GM23338 (cell line): ENCODE measurements around the gene AGRN. TPM values are rescaled to one million over a fixed set of nuclear protein-coding genes. Genes with fewer than 3 reads are reported as not detected.

Source experiments
- ATAC-seq: fragments of 200-7000 bp; cut with Tn5 transposase; 3 replicates; pipeline ENCODE4 v1.9.1; 2020
- DNase-seq: peaks from one replicate; pipeline ENCODE4 v3.0.0-alpha.2; 2015; ENCODE audit warnings: low spot score
- H2AFZ ChIP-seq: fragments of 200-600 bp; sonication (generic); 2 replicates; pipeline ENCODE4 v1.8.0; 2016; ENCODE audit warnings: antibody characterized with exemption, mild to moderate bottlenecking, moderate library complexity
- H3F3A ChIP-seq: fragments of 200-600 bp; sonication (generic); replicated peaks from 2 replicates; pipeline ENCODE4 v1.8.0; 2017; ENCODE audit warnings: antibody characterized with exemption, mixed run types, low read depth
- H3K27ac ChIP-seq: fragments of 200-600 bp; sonication (generic); 2 replicates; pipeline ENCODE4 v1.6.1; 2016; ENCODE audit warnings: low read depth
- H3K27me3 ChIP-seq: fragments of 200-600 bp; sonication (generic); 2 replicates; pipeline ENCODE4 v1.8.0; 2016; ENCODE audit warnings: mild to moderate bottlenecking, mixed run types, moderate library complexity; ENCODE audit not compliant: insufficient read depth
- H3K36me3 ChIP-seq: fragments of 200-600 bp; sonication (generic); 2 replicates; pipeline ENCODE4 v1.8.0; 2016; ENCODE audit warnings: mild to moderate bottlenecking; ENCODE audit not compliant: insufficient read depth
- H3K4me1 ChIP-seq: fragments of 200-600 bp; sonication (generic); 2 replicates; pipeline ENCODE4 v1.8.0; 2016; ENCODE audit warnings: mild to moderate bottlenecking, moderate library complexity; ENCODE audit not compliant: insufficient read depth
- H3K4me2 ChIP-seq: fragments of 200-600 bp; sonication (generic); 2 replicates; pipeline ENCODE4 v1.7.1; 2017; ENCODE audit warnings: mixed run types
- H3K4me3 ChIP-seq: fragments of 200-600 bp; sonication (generic); 2 replicates; pipeline ENCODE4 v1.6.1; 2016; ENCODE audit warnings: mixed run types
- H3K79me2 ChIP-seq: fragments of 200-600 bp; sonication (generic); replicated peaks from 2 replicates; pipeline ENCODE4 v1.8.0; 2017; ENCODE audit warnings: mild to moderate bottlenecking; ENCODE audit not compliant: insufficient read depth
- H3K9me2 ChIP-seq: fragments of 200-600 bp; sonication (generic); 2 replicates; pipeline ENCODE4 v1.8.0; 2017; ENCODE audit not compliant: insufficient read depth
- H4K20me1 ChIP-seq: fragments of 200-600 bp; sonication (generic); replicated peaks from 2 replicates; pipeline ENCODE4 v1.8.0; 2017; ENCODE audit warnings: mild to moderate bottlenecking; ENCODE audit not compliant: insufficient read depth
- H3K27ac Mint-ChIP-seq: 2 replicates; pipeline ENCODE4 v1.8.0; 2020; ENCODE audit warnings: inconsistent platforms, mild to moderate bottlenecking, moderate library complexity, mixed read lengths
- H3K27me3 Mint-ChIP-seq: 3 replicates; pipeline ENCODE4 v1.8.0; 2022; ENCODE audit warnings: low read depth, mild to moderate bottlenecking, moderate library complexity, mixed read lengths, inconsistent platforms; ENCODE audit not compliant: insufficient read depth, poor library complexity
- H3K36me3 Mint-ChIP-seq: 3 replicates; pipeline ENCODE4 v1.8.0; 2021; ENCODE audit warnings: low read depth, mild to moderate bottlenecking, inconsistent platforms, moderate library complexity, mixed read lengths
- H3K4me1 Mint-ChIP-seq: 3 replicates; pipeline ENCODE4 v1.8.0; 2020; ENCODE audit warnings: mild to moderate bottlenecking, inconsistent platforms, mixed read lengths
- H3K4me3 Mint-ChIP-seq: 3 replicates; pipeline ENCODE4 v1.8.0; 2021; ENCODE audit warnings: moderate library complexity, mild to moderate bottlenecking, inconsistent platforms, mixed read lengths
- H3K9me3 Mint-ChIP-seq: 3 replicates; pipeline ENCODE4 v1.8.0; 2020; ENCODE audit warnings: moderate library complexity, mild to moderate bottlenecking, inconsistent platforms, mixed read lengths
- CREB1 ChIP-seq: fragments of 250-450 bp; sonication (Bioruptor Pico); IDR thresholded peaks from 2 replicates; pipeline ENCODE4 v1.5.0; 2020; ENCODE audit warnings: low read depth, mild to moderate bottlenecking, moderate library complexity
- EZH2 ChIP-seq: fragments of 200-600 bp; sonication (generic); IDR thresholded peaks from one replicate; pipeline ENCODE4 v1.8.0; 2017; ENCODE audit warnings: antibody characterized with exemption, mild to moderate bottlenecking, low read depth; ENCODE audit not compliant: unreplicated experiment
- EZH2phosphoT487 ChIP-seq: fragments of 200-600 bp; sonication (generic); IDR thresholded peaks from one replicate; pipeline ENCODE4 v1.8.1; 2018; ENCODE audit warnings: antibody characterized with exemption; ENCODE audit not compliant: unreplicated experiment
- JUNB ChIP-seq: IDR thresholded peaks from one replicate; pipeline ENCODE4 v1.6.1; 2016; ENCODE audit warnings: antibody characterized with exemption; ENCODE audit not compliant: unreplicated experiment
- NANOG ChIP-seq: IDR thresholded peaks from 2 replicates; pipeline ENCODE4 v1.6.1; 2016; ENCODE audit warnings: antibody characterized with exemption, borderline replicate concordance
- STAT1 ChIP-seq: IDR thresholded peaks from one replicate; pipeline ENCODE4 v1.6.1; 2016; ENCODE audit warnings: antibody characterized with exemption; ENCODE audit not compliant: unreplicated experiment
- ZNF114 ChIP-seq: fragments of 250-450 bp; sonication (Bioruptor Pico); IDR thresholded peaks from 2 replicates; pipeline ENCODE4 v1.5.0; 2020; ENCODE audit warnings: mild to moderate bottlenecking, moderate library complexity
- ZNF331 ChIP-seq: fragments of 250-450 bp; sonication (Bioruptor Pico); IDR thresholded peaks from 2 replicates; pipeline ENCODE4 v1.5.0; 2020; ENCODE audit warnings: low read depth, mild to moderate bottlenecking, moderate library complexity
- ZNF462 ChIP-seq: fragments of 250-450 bp; sonication (Bioruptor Pico); IDR thresholded peaks from 2 replicates; pipeline ENCODE4 v1.5.0; 2020; ENCODE audit warnings: mild to moderate bottlenecking, moderate library complexity
- polyA plus RNA-seq: library from polyadenylated mRNA; unstranded; fragments of >200 nt; fragmentation: Nextera tagmentation; extraction: Ambion mirVana; gene quantifications from 2 replicates; pipeline ENCODE4 v1.2.1, GENCODE V29; 2016
- total RNA-seq: library from RNA; depleted of rRNA; stranded (reverse); fragments of >200 nt; shearing (Covaris generic); gene quantifications from 2 replicates; pipeline ENCODE4 v1.2.3, GENCODE V29; 2014
- TF ChIP-seq, protein P1 (sequence below): IDR thresholded peaks from 2 replicates; pipeline ENCODE4 v1.6.1; 2016; ENCODE audit warnings: antibody characterized with exemption
- TF ChIP-seq, protein P2 (sequence below): IDR thresholded peaks from one replicate; pipeline ENCODE4 v1.6.1; 2018; ENCODE audit warnings: antibody characterized with exemption; ENCODE audit not compliant: unreplicated experiment
- TF ChIP-seq, protein P3 (sequence below), 2 experiments: fragments of 200-600 bp in 1 of 2; sonication (generic) in 1 of 2; conservative IDR thresholded peaks; 2 replicates each; pipeline versions ENCODE4 v1.5.1 to v1.6.1; 2016 to 2017; ENCODE audit warnings: antibody characterized with exemption in 2 of 2, low read depth in 2 of 2, mild to moderate bottlenecking in 2 of 2, moderate library complexity in 1 of 2

The AGRN gene
- total and polyA plus RNA-seq, 2 experiments from 2014 or later = 12.3 to 185 TPM

DNA sequence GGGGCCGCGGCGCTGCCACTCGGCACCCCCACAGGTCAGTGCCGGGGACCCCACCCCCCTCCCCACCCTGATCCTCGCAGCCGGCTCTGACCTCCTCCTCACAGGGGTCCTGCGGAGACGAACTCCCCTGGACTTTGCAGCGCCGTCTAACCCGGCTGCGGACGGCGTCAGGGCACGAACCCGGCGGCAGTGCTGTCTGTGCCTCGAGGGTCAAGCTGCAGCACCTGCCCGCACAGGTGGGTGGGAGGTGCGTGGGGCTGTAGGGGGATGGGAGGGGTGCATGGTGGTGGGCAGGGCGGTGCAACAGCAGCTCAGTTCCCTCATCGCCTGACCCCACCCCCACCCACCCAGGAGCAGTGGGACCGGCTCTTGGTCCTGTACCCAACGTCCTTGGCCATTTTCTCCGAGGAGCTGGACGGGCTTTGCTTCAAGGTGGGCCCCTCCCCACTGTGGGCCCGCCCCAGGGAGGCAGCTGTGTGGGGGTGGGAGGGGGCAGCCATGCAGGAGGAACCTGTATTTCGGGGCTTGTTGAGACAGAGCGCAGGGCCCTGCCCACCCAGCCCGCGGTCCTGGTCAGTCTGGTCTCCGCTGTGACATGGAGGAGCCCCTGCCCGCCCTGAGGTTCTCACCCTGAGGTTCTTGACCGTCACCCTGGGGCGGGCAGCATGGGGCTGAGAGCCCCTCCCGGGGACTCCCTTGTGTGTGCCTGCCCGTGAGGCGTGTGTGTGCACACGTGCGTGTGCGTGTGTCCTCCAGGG is 48.8 kb upstream of the AGRN start:
- H3K27me3 Mint-ChIP-seq = peaks cover 43% of the 10 kb centered on the region
- Histone ChIP-seq H3K27me3 (peaks cover 40% of the 10 kb centered on the region), H3K79me2 (no peaks in the 10 kb centered on the region), H3K9me2 (no peaks in the 10 kb centered on the region), H3K4me1 (no peaks in the 10 kb centered on the region; the same call in 1 of the 2 replicates), H3F3A (peaks cover 7% of the 10 kb centered on the region), H3K27ac (no peak overlapping the region), H3K36me3 (no peaks in the 10 kb centered on the region), H3K4me2 (peak overlapping the region; percentile 71), H4K20me1 (0 out of 2 replicates have a peak, but pooled peaks cover 2% of the 10 kb centered on the region), H3K4me3 (no peak overlapping the region; the same call in 1 of the 2 replicates), H2AFZ (no peak overlapping the region)
- no peaks in the 10 kb centered on the region for H3K36me3 Mint-ChIP-seq
- H3K27ac Mint-ChIP-seq = no peak overlapping the region
- no peaks in the 10 kb centered on the region for H3K9me3 Mint-ChIP-seq
- TF ChIP-seq ZNF331 (CRISPR knock-in tag) = no peak
- no peak for TF ChIP-seq EZH2
- TF ChIP-seq ZNF462 (CRISPR knock-in tag) = no peak
- TF ChIP-seq NANOG = no peak
- TF ChIP-seq, protein P1, sequence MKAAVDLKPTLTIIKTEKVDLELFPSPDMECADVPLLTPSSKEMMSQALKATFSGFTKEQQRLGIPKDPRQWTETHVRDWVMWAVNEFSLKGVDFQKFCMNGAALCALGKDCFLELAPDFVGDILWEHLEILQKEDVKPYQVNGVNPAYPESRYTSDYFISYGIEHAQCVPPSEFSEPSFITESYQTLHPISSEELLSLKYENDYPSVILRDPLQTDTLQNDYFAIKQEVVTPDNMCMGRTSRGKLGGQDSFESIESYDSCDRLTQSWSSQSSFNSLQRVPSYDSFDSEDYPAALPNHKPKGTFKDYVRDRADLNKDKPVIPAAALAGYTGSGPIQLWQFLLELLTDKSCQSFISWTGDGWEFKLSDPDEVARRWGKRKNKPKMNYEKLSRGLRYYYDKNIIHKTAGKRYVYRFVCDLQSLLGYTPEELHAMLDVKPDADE = no peak
- TF ChIP-seq STAT1 = no peak
- TF ChIP-seq ZNF114 (CRISPR knock-in tag) = no peak
- no peak for TF ChIP-seq JUNB
- TF ChIP-seq EZH2phosphoT487 = no peak
- TF ChIP-seq, protein P2, sequence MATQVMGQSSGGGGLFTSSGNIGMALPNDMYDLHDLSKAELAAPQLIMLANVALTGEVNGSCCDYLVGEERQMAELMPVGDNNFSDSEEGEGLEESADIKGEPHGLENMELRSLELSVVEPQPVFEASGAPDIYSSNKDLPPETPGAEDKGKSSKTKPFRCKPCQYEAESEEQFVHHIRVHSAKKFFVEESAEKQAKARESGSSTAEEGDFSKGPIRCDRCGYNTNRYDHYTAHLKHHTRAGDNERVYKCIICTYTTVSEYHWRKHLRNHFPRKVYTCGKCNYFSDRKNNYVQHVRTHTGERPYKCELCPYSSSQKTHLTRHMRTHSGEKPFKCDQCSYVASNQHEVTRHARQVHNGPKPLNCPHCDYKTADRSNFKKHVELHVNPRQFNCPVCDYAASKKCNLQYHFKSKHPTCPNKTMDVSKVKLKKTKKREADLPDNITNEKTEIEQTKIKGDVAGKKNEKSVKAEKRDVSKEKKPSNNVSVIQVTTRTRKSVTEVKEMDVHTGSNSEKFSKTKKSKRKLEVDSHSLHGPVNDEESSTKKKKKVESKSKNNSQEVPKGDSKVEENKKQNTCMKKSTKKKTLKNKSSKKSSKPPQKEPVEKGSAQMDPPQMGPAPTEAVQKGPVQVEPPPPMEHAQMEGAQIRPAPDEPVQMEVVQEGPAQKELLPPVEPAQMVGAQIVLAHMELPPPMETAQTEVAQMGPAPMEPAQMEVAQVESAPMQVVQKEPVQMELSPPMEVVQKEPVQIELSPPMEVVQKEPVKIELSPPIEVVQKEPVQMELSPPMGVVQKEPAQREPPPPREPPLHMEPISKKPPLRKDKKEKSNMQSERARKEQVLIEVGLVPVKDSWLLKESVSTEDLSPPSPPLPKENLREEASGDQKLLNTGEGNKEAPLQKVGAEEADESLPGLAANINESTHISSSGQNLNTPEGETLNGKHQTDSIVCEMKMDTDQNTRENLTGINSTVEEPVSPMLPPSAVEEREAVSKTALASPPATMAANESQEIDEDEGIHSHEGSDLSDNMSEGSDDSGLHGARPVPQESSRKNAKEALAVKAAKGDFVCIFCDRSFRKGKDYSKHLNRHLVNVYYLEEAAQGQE = no peak
- TF ChIP-seq CREB1 = no peak
- TF ChIP-seq, protein P3, sequence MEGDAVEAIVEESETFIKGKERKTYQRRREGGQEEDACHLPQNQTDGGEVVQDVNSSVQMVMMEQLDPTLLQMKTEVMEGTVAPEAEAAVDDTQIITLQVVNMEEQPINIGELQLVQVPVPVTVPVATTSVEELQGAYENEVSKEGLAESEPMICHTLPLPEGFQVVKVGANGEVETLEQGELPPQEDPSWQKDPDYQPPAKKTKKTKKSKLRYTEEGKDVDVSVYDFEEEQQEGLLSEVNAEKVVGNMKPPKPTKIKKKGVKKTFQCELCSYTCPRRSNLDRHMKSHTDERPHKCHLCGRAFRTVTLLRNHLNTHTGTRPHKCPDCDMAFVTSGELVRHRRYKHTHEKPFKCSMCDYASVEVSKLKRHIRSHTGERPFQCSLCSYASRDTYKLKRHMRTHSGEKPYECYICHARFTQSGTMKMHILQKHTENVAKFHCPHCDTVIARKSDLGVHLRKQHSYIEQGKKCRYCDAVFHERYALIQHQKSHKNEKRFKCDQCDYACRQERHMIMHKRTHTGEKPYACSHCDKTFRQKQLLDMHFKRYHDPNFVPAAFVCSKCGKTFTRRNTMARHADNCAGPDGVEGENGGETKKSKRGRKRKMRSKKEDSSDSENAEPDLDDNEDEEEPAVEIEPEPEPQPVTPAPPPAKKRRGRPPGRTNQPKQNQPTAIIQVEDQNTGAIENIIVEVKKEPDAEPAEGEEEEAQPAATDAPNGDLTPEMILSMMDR (conservative IDR thresholded peaks at IDR 0.05; ENCODE audit: low read depth in 2 of 2) = no peak
- ATAC-seq (no peak), DNase-seq (no peak)
- H3K4me1 Mint-ChIP-seq = peaks cover 4% of the 10 kb centered on the region
- H3K4me3 Mint-ChIP-seq = no peak overlapping the region
